ENCODE results near the gene ABAT.

Gene ABAT

DNA sequence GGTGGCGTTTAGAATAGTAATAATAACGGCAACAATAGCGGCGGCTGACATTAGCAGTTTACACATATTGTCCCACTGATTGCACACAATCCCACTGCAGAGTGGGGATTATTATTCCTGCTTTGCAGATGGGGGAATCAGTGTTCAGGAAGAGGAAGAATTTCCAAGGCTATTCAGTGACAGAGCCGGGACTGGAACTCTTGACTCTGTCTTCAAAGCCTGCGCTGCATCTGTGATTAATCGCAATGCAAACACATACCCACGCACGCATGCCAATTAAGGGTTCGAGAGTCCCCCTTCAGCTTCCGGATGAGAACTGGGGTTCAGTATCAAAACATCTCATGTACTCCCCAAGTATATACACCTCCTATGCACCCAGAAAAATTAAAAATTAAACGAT is 93.9 kb downstream of the ABAT start:
- no peak overlapping the region for H4K8ac ChIP-seq (ENCODE audit: low read depth, low read length)
- H3K79me1 ChIP-seq (ENCODE audit: low read depth, low read length) = no peaks in the 10 kb centered on the region
- H3K4ac ChIP-seq (ENCODE audit: low read length) = no peak overlapping the region
- H3K23ac ChIP-seq (ENCODE audit: low read depth, low read length, poor library complexity) = no peak overlapping the region
- no CpG with 5 or more reads among the region's 12 CpGs for WGBS, 2 donors (ENCODE audit: extremely low coverage in 2 of 2, insufficient read length in 2 of 2, insufficient replicate concordance in 1 of 2)
- H2BK120ac ChIP-seq (ENCODE audit: low read depth, low read length) = no peak overlapping the region
- H2BK15ac ChIP-seq (ENCODE audit: low read length) = no peak overlapping the region
- no peak for DNase-seq (ENCODE audit: low spot score)
- no peak overlapping the region for H3K4me3 ChIP-seq (ENCODE audit: low read length in 2 of 2)
- no peak overlapping the region for H2BK5ac ChIP-seq (ENCODE audit: low read length)
- peak overlapping the region; percentile 41 for H3K27ac ChIP-seq (replicated peaks; ENCODE audit: low read length)
- H2BK12ac ChIP-seq (ENCODE audit: low read length) = no peak overlapping the region
- no peak overlapping the region for H2AFZ ChIP-seq (ENCODE audit: low read length)
- H4K91ac ChIP-seq (ENCODE audit: low read depth, low read length, poor library complexity) = no peak overlapping the region
- H2AK5ac ChIP-seq (ENCODE audit: low read depth, low read length) = no peak overlapping the region
- no peak overlapping the region for H3K9ac ChIP-seq (ENCODE audit: low read depth, low read length, poor library complexity)
- no peak overlapping the region for H3K4me2 ChIP-seq (ENCODE audit: insufficient read depth, low read length, poor library complexity, severe bottlenecking)
- H3K27me3 ChIP-seq (ENCODE audit: control insufficient read depth in 3 of 3, insufficient read depth in 3 of 3, low read depth in 1 of 3, low read length in 3 of 3) = no peaks in the 10 kb centered on the region
- no peak overlapping the region for H3K14ac ChIP-seq (ENCODE audit: low read length)
- H3K9me3 ChIP-seq (replicated peaks in 1 of 2; ENCODE audit: control insufficient read depth in 2 of 2, insufficient read depth in 1 of 2, low read depth in 1 of 2, low read length in 2 of 2) = no peaks in the 10 kb centered on the region
- peaks cover 16 to 22% of the 10 kb centered on the region in 2 donors for H3K4me1 ChIP-seq (ENCODE audit: control insufficient read depth in 2 of 2, insufficient read depth in 1 of 2, low read depth in 1 of 2, low read length in 2 of 2)
- H3K18ac ChIP-seq (ENCODE audit: low read length) = peak overlapping the region; percentile 50
- peaks cover 0 to 60% of the 10 kb centered on the region in 2 donors for H3K36me3 ChIP-seq (replicated peaks in 1 of 2; ENCODE audit: control insufficient read depth in 2 of 2, insufficient read depth in 2 of 2, low read length in 2 of 2)

DNA sequence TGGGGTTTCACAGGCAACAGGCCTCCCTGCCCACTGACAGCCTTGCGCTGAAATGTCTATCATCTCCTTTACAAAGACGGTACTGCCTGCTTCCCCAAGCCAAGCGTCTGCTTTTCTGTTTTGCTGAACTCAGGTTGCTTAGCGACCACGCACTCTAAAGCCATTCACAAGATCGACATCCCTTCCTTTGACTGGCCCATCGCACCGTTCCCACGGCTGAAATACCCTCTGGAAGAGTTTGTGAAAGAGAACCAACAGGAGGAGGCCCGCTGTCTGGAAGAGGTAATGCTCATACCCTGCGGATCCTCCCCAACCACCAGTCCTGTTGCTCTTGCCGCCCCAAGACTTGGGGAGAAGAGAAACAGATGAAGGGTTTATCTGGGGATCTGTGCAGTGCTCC is 94.3 kb downstream of the ABAT start:
- no peaks in the 10 kb centered on the region for H3K79me1 ChIP-seq (ENCODE audit: low read depth, low read length)
- H3K27ac ChIP-seq (replicated peaks; ENCODE audit: low read length) = peak overlapping the region; percentile 77
- H3K36me3 ChIP-seq (replicated peaks in 1 of 2; ENCODE audit: control insufficient read depth in 2 of 2, insufficient read depth in 2 of 2, low read length in 2 of 2) = peaks cover 0 to 64% of the 10 kb centered on the region in 2 donors

DNA sequence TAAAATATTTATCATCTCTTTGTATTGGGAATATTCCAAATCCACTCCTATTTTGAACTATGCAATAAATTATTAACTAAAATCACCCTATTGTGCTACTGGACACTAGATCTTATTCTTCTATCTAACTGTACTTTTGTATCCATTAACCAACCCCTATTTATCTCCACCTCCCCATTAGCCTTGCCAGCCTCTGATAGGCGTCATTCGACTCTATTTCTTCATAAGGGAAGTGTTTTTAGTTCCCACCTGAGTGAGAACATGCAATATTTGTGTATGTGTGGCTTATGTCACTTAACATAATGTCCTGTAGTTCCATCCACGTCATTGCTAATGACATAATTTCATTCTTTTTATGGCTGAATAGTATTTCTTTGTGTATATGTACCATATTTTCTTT is 99.1 kb downstream of the ABAT start:
- Histone ChIP-seq H3K4me3 (ENCODE audit: low read length in 2 of 2) (no peak overlapping the region), H3K23ac (ENCODE audit: low read depth, low read length, poor library complexity) (no peak overlapping the region), H3K4ac (ENCODE audit: low read length) (no peak overlapping the region), H3K14ac (ENCODE audit: low read length) (no peak overlapping the region), H3K27ac (replicated peaks; ENCODE audit: low read length) (no peak overlapping the region), H2BK15ac (ENCODE audit: low read length) (no peak overlapping the region), H4K91ac (ENCODE audit: low read depth, low read length, poor library complexity) (no peak overlapping the region), H3K27me3 (ENCODE audit: control insufficient read depth in 3 of 3, insufficient read depth in 3 of 3, low read depth in 1 of 3, low read length in 3 of 3) (no peaks in the 10 kb centered on the region), H3K4me1 (ENCODE audit: control insufficient read depth in 2 of 2, insufficient read depth in 1 of 2, low read depth in 1 of 2, low read length in 2 of 2) (peaks cover 3 to 4% of the 10 kb centered on the region in 2 donors), H2AFZ (ENCODE audit: low read length) (no peak overlapping the region), H2BK5ac (ENCODE audit: low read length) (no peak overlapping the region), H3K36me3 (replicated peaks in 1 of 2; ENCODE audit: control insufficient read depth in 2 of 2, insufficient read depth in 2 of 2, low read length in 2 of 2) (peaks cover 0 to 81% of the 10 kb centered on the region in 2 donors), H2BK120ac (ENCODE audit: low read depth, low read length) (no peak overlapping the region), H3K4me2 (ENCODE audit: insufficient read depth, low read length, poor library complexity, severe bottlenecking) (no peak overlapping the region), H3K9me3 (replicated peaks in 1 of 2; ENCODE audit: control insufficient read depth in 2 of 2, insufficient read depth in 1 of 2, low read depth in 1 of 2, low read length in 2 of 2) (peaks cover 0 to 2% of the 10 kb centered on the region in 2 donors), H2BK12ac (ENCODE audit: low read length) (no peak overlapping the region), H3K18ac (ENCODE audit: low read length) (no peak overlapping the region), H3K79me1 (ENCODE audit: low read depth, low read length) (no peaks in the 10 kb centered on the region), H4K8ac (ENCODE audit: low read depth, low read length) (no peak overlapping the region), H3K9ac (ENCODE audit: low read depth, low read length, poor library complexity) (no peak overlapping the region), H2AK5ac (ENCODE audit: low read depth, low read length) (no peak overlapping the region)
- no CpG with 5 or more reads among the region's 3 CpGs for WGBS, 2 donors (ENCODE audit: extremely low coverage in 2 of 2, insufficient read length in 2 of 2, insufficient replicate concordance in 1 of 2)
- DNase-seq (ENCODE audit: low spot score) = no peak

More for the DNA sequence above, 94.3 kb downstream of the ABAT start:
- H3K23ac ChIP-seq (ENCODE audit: low read depth, low read length, poor library complexity) = no peak overlapping the region
- H2AK5ac ChIP-seq (ENCODE audit: low read depth, low read length) = no peak overlapping the region
- no peak overlapping the region for H2BK15ac ChIP-seq (ENCODE audit: low read length)
- H3K4ac ChIP-seq (ENCODE audit: low read length) = no peak overlapping the region
- H2BK12ac ChIP-seq (ENCODE audit: low read length) = no peak overlapping the region
- H3K27me3 ChIP-seq (ENCODE audit: control insufficient read depth in 3 of 3, insufficient read depth in 3 of 3, low read depth in 1 of 3, low read length in 3 of 3) = no peaks in the 10 kb centered on the region
- H3K4me2 ChIP-seq (ENCODE audit: insufficient read depth, low read length, poor library complexity, severe bottlenecking) = peak overlapping the region; percentile 24
- H3K4me3 ChIP-seq (ENCODE audit: low read length in 2 of 2) = no peak overlapping the region
- H2BK5ac ChIP-seq (ENCODE audit: low read length) = no peak overlapping the region
- no CpG with 5 or more reads among the region's 12 CpGs for WGBS, 2 donors (ENCODE audit: extremely low coverage in 2 of 2, insufficient read length in 2 of 2, insufficient replicate concordance in 1 of 2)
- no peak overlapping the region for H4K91ac ChIP-seq (ENCODE audit: low read depth, low read length, poor library complexity)
- H3K14ac ChIP-seq (ENCODE audit: low read length) = no peak overlapping the region
- no peaks in the 10 kb centered on the region for H3K9me3 ChIP-seq (replicated peaks in 1 of 2; ENCODE audit: control insufficient read depth in 2 of 2, insufficient read depth in 1 of 2, low read depth in 1 of 2, low read length in 2 of 2)
- no peak overlapping the region for H3K9ac ChIP-seq (ENCODE audit: low read depth, low read length, poor library complexity)
- peaks cover 15 to 21% of the 10 kb centered on the region in 2 donors for H3K4me1 ChIP-seq (ENCODE audit: control insufficient read depth in 2 of 2, insufficient read depth in 1 of 2, low read depth in 1 of 2, low read length in 2 of 2)
- H2AFZ ChIP-seq (ENCODE audit: low read length) = peak overlapping the region; percentile 9
- H3K18ac ChIP-seq (ENCODE audit: low read length) = peak overlapping the region; percentile 76
- peak; percentile 78 for DNase-seq (ENCODE audit: low spot score)
- no peak overlapping the region for H2BK120ac ChIP-seq (ENCODE audit: low read depth, low read length)
- no peak overlapping the region for H4K8ac ChIP-seq (ENCODE audit: low read depth, low read length)

DNA sequence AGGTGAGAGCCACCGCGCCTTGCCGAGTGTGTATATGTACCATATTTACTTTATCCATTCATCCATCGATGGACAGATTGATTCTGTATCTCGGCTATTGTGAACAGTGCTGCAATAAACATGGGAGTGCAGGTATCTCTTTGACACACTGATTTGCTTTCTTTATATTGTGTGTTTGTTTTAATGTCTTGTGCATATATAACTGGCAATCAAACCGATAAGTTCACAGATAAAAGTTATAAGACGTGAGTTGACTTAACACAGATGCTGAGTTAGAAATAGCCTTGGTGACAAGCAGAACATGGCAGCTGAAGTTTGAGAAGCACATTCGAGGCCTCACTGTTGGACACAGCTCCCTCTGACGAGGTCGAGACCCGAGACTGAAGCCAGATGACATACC is 99.8 kb downstream of the ABAT start:
- Histone ChIP-seq H3K14ac (ENCODE audit: low read length) (no peak overlapping the region), H3K4ac (ENCODE audit: low read length) (no peak overlapping the region), H3K18ac (ENCODE audit: low read length) (no peak overlapping the region), H2BK12ac (ENCODE audit: low read length) (no peak overlapping the region), H3K9ac (ENCODE audit: low read depth, low read length, poor library complexity) (no peak overlapping the region), H3K4me2 (ENCODE audit: insufficient read depth, low read length, poor library complexity, severe bottlenecking) (no peak overlapping the region), H2BK5ac (ENCODE audit: low read length) (no peak overlapping the region), H3K36me3 (replicated peaks in 1 of 2; ENCODE audit: control insufficient read depth in 2 of 2, insufficient read depth in 2 of 2, low read length in 2 of 2) (peaks cover 0 to 83% of the 10 kb centered on the region in 2 donors), H3K4me3 (ENCODE audit: low read length in 2 of 2) (no peak overlapping the region), H3K23ac (ENCODE audit: low read depth, low read length, poor library complexity) (no peak overlapping the region), H4K8ac (ENCODE audit: low read depth, low read length) (no peak overlapping the region), H2AFZ (ENCODE audit: low read length) (no peak overlapping the region), H3K79me1 (ENCODE audit: low read depth, low read length) (no peaks in the 10 kb centered on the region), H2BK120ac (ENCODE audit: low read depth, low read length) (no peak overlapping the region), H3K4me1 (ENCODE audit: control insufficient read depth in 2 of 2, insufficient read depth in 1 of 2, low read depth in 1 of 2, low read length in 2 of 2) (no peaks in the 10 kb centered on the region), H4K91ac (ENCODE audit: low read depth, low read length, poor library complexity) (no peak overlapping the region), H2BK15ac (ENCODE audit: low read length) (no peak overlapping the region), H3K27ac (replicated peaks; ENCODE audit: low read length) (no peak overlapping the region), H3K27me3 (ENCODE audit: control insufficient read depth in 3 of 3, insufficient read depth in 3 of 3, low read depth in 1 of 3, low read length in 3 of 3) (no peaks in the 10 kb centered on the region), H3K9me3 (replicated peaks in 1 of 2; ENCODE audit: control insufficient read depth in 2 of 2, insufficient read depth in 1 of 2, low read depth in 1 of 2, low read length in 2 of 2) (peaks cover 0 to 2% of the 10 kb centered on the region in 2 donors), H2AK5ac (ENCODE audit: low read depth, low read length) (no peak overlapping the region)
- no peak for DNase-seq (ENCODE audit: low spot score)
- no CpG with 5 or more reads among the region's 11 CpGs for WGBS, 2 donors (ENCODE audit: extremely low coverage in 2 of 2, insufficient read length in 2 of 2, insufficient replicate concordance in 1 of 2)
